Jurkat, Clone E6-1 (cell line): Measurements from ENCODE around the gene MAGI3.
"Not testable (repeated sequence)": the region's sequence is repeated elsewhere in the genome, so short reads cannot be mapped to it uniquely, and the experiment has no call there.

Experiments
- DNase-seq: peaks from one replicate; pipeline ENCODE4 v3.0.0-alpha.2; 2011; ENCODE audit warnings: low read depth, low spot score
- H3K4me3 ChIP-seq: 2 replicates; pipeline ENCODE4 v1.5.1; 2011; ENCODE audit warnings: mild to moderate bottlenecking, low read length, control low read depth, moderate library complexity

The MAGI3 gene

GRCh38 chr1:113543110-113543509 is 152.8 kb downstream of the MAGI3 start:
- DNase-seq: no peak

GRCh38 chr1:113545210-113545609 is 154.9 kb downstream of the MAGI3 start:
- H3K4me3 ChIP-seq: no peak overlapping the region
- DNase-seq: no peak

More at GRCh38 chr1:113543110-113543509, 152.8 kb downstream of the MAGI3 start:
- no peak overlapping the region for H3K4me3 ChIP-seq

GRCh38 chr1:113545626-113546025 is 155.3 kb downstream of the MAGI3 start:
- no peak for DNase-seq
- H3K4me3 ChIP-seq: no peak overlapping the region

GRCh38 chr1:113551728-113552127 is 161.4 kb downstream of the MAGI3 start:
- no peak for DNase-seq
- no peak overlapping the region for H3K4me3 ChIP-seq

GRCh38 chr1:113552244-113552643 is 161.9 kb downstream of the MAGI3 start:
- no peak for DNase-seq
- H3K4me3 ChIP-seq: no peak overlapping the region

GRCh38 chr1:113557187-113557586 is 166.9 kb downstream of the MAGI3 start:
- no peak for DNase-seq
- no peak overlapping the region for H3K4me3 ChIP-seq

GRCh38 chr1:113565621-113566020 is 175.3 kb downstream of the MAGI3 start:
- H3K4me3 ChIP-seq: no peak overlapping the region
- no peak for DNase-seq

- no peak for DNase-seq
- H3K4me3 ChIP-seq: no peak overlapping the region
These were observed 177.1 kb downstream of the MAGI3 start for GRCh38 chr1:113567427-113567826.

GRCh38 chr1:113575744-113576260 is 185.5 kb downstream of the MAGI3 start:
- not testable (repeated sequence) for H3K4me3 ChIP-seq, DNase-seq

- H3K4me3 ChIP-seq: no peak overlapping the region
- no peak for DNase-seq
These were observed 186.0 kb downstream of the MAGI3 start for GRCh38 chr1:113576271-113576670.

- DNase-seq: no peak
These were observed 189.1 kb downstream of the MAGI3 start for GRCh38 chr1:113579256-113580018.

GRCh38 chr1:113581323-113581722 is 191.0 kb downstream of the MAGI3 start:
- H3K4me3 ChIP-seq: no peak overlapping the region
- DNase-seq: no peak

More at GRCh38 chr1:113579256-113580018, 189.1 kb downstream of the MAGI3 start:
- no peak overlapping the region for H3K4me3 ChIP-seq

- H3K4me3 ChIP-seq: no peak overlapping the region
- no peak for DNase-seq
These were observed 191.8 kb downstream of the MAGI3 start for GRCh38 chr1:113582084-113582483.

- no peak overlapping the region for H3K4me3 ChIP-seq
- no peak for DNase-seq
These were observed 197.2 kb downstream of the MAGI3 start for GRCh38 chr1:113587475-113587874.

- no peak for DNase-seq
- no peak overlapping the region for H3K4me3 ChIP-seq
These were observed 201.9 kb downstream of the MAGI3 start for GRCh38 chr1:113592230-113592629.

- DNase-seq: no peak
- H3K4me3 ChIP-seq: no peak overlapping the region
These were observed 203.4 kb downstream of the MAGI3 start for GRCh38 chr1:113593550-113594297.

- DNase-seq, H3K4me3 ChIP-seq: not testable (repeated sequence)
These were observed 214.2 kb downstream of the MAGI3 start for GRCh38 chr1:113604466-113604865.

- DNase-seq: no peak
- no peak overlapping the region for H3K4me3 ChIP-seq
These were observed 214.8 kb downstream of the MAGI3 start for GRCh38 chr1:113605146-113605545.

- no peak overlapping the region for H3K4me3 ChIP-seq
- DNase-seq: no peak
These were observed 218.1 kb downstream of the MAGI3 start for GRCh38 chr1:113608399-113608798.

GRCh38 chr1:113610372-113610771 is 220.1 kb downstream of the MAGI3 start:
- no peak for DNase-seq

More at GRCh38 chr1:113610372-113610771, 220.1 kb downstream of the MAGI3 start:
- no peak overlapping the region for H3K4me3 ChIP-seq
